HG03439 (cell line): ENCODE data around the gene MINK1.
"Not testable (repeated sequence)": the region's sequence is repeated elsewhere in the genome, so short reads cannot be mapped to it uniquely, and the experiment has no call there.

Experiments used
- ATAC-seq: cut with Tn5 transposase; IDR thresholded peaks from one replicate; pipeline ENCODE4 v1.9.1; 2021; ENCODE audit warnings: mild to moderate bottlenecking, moderate library complexity; ENCODE audit not compliant: unreplicated experiment

MINK1 gene

DNA sequence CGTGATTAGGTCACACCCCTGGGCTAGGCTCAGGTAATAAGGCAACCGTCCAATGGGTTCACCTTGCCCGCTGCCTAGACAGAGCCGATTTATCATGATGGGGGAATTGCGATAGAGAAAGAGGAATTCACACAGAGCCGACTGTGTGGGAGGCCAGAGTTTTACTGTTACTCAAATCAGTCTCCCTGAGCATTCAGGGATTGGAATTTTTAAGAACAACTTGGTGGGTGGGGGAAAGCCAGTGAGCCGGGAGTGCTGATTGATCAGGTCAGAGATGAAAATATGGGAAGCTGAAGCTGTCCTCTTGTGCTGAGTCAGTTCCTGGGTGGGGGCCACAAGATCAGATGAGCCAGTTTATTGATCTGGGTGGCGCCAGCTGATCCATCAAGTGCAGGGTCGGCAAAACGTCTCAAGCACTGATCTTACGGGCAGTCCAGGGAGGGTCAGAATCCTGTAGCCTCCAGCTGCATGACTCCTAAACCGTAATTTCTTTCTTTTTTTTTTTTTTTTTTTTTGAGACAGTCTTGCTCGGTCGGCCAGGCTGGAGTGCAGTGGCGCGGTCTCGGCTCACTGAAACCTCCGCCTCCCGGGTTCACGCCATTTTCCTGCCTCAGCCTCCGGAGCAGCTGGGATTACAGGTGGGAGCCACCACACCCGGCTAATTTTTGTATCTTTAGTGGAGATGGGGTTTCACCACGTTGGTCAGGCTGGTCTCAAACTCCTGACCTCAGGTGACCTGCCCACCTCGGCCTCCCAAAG lies 93.6 kb downstream of the MINK1 start:
- ATAC-seq: not testable (repeated sequence)

DNA sequence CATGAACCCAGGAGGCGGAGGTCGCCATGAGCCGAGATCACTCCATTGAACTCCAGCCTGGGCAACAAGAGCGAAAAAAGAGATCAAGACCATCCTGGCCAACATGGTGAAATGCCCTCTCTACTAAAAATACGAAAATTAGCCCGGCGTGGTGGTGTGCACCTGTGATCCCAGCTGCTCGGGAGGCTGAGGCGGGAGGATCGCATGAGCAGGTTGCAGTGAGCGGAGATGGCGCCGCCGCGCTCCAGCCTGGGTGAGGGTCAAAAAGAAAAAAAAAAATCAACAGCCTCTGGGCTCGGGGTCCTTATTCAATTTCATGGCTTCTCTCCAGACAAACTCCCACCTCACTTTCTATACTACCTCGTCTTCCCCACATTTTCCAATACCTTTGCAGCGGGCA lies 95.7 kb downstream of the MINK1 start:
- ATAC-seq: no peak

GRCh38 chr17:4931963-4932362 lies 98.8 kb downstream of the MINK1 start, which contains the start of gene GP1BA:
Gene GP1BA, plus strand, starts transcription at chr17:4932277. Its CDS starts 328 bp downstream, at chr17:4932605.
- ATAC-seq: no peak

DNA sequence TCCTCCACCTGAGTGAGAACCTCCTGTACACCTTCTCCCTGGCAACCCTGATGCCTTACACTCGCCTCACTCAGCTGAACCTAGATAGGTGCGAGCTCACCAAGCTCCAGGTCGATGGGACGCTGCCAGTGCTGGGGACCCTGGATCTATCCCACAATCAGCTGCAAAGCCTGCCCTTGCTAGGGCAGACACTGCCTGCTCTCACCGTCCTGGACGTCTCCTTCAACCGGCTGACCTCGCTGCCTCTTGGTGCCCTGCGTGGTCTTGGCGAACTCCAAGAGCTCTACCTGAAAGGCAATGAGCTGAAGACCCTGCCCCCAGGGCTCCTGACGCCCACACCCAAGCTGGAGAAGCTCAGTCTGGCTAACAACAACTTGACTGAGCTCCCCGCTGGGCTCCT lies 99.6 kb downstream of the MINK1 start:
- no peak for ATAC-seq

- ATAC-seq: no peak
Measured at GRCh38 chr17:4933646-4934045, 100.5 kb downstream of the MINK1 start.

- ATAC-seq: no peak
Measured at GRCh38 chr17:4934173-4934979, 101.2 kb downstream of the MINK1 start.

GRCh38 chr17:4935650-4936049 lies 102.5 kb downstream of the MINK1 start:
- no peak for ATAC-seq

- no peak for ATAC-seq
Measured at GRCh38 chr17:4936436-4936835, 103.3 kb downstream of the MINK1 start.

GRCh38 chr17:4937553-4937952 lies 104.4 kb downstream of the MINK1 start:
- ATAC-seq: no peak

DNA sequence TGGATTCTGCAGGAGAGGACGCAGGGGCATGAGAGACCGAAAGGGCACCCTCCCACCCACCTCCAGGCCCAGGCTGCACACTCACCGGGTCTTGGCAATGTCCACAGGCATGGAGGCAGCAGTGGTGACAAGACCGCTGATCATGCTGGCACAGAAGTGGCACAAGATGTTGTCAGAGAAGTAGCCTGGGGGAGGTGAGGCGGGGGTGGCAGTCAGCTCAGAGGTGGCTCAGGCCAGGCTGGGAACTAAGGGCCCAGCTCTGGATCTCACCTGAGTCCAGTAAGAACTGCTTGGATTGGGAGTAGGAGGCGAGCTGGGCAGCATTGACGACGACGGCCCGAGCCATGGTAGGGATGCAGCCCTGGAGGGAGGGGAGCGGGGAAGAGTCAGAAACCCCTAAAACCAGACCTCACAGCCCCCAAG lies 104.9 kb downstream of the MINK1 start:
- no peak for ATAC-seq

- peak; percentile 1 for ATAC-seq
Measured at GRCh38 chr17:4938688-4939545, 105.8 kb downstream of the MINK1 start.

DNA sequence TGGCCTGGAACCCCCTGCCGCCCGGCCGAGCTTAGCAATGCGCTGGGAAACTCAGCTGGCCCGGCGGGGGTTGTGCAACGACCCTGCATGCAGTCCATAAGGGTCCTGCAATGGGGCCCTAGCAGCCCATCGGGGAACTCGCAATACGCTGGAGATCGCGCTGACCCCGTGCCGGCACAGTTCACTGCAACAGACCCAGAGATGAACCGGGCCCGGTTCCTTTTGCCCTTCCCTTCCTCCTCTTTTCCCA lies 106.3 kb downstream of the MINK1 start:
- no peak for ATAC-seq

- ATAC-seq: peak; percentile 74
Measured at GRCh38 chr17:4939796-4940554, 106.8 kb downstream of the MINK1 start, which contains the start of the genes RNF167 and SLC25A11. Gene RNF167, plus strand, starts transcription at chr17:4940268. Its CDS starts 642 bp downstream, at chr17:4940910. Gene SLC25A11, minus strand, starts transcription at chr17:4940046. Its CDS starts 136 bp downstream, at chr17:4939910.

DNA sequence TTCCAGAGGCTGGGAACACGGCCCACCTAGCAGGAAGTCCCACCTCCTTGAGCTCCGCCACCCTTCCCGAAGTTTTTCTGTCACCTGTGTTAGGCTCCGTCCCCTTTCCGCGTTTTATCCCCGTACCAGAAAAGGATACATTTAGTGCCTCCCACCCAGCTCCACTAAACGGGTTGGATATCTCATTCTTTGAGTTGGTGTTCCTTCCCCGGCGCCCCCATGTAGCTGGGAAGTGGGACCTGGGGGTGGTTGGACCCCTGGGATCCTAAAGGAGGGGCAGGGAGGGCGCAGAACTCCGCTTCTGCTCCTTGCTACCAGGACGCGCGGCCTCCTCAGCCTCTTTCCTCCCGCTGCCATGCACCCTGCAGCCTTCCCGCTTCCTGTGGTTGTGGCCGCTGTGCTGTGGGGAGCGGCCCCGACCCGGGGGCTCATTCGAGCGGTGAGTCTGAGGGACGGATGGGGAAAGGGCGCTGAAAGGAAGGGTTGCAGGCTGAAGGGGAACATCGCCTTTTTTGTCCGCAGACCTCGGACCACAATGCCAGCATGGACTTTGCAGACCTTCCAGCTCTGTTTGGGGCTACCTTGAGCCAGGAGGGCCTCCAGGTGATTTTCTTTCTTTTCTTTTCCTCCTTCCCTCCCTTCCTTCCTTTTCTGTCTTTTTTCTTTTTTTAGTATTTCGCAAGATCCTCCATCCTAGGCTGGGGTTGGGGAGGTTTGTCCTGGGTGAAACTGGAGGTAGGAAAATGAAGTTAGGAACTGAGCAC lies 107.6 kb downstream of the MINK1 start:
- ATAC-seq: no peak

DNA sequence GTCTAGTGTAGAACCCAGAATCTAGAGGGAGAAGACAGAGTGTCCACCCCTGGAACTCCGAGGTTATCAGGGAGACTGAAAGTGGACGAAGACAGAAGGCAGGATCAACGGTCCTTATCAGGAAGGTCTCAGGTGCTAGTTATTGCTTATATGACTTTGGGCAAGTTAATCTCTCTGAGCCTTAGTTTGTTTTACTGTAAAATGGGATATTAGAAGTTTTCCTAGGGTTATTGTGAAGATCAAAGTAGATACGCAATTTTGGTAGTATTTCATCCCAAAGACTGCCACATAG lies 108.1 kb downstream of the MINK1 start:
- ATAC-seq: no peak

GRCh38 chr17:4942760-4943508 lies 109.8 kb downstream of the MINK1 start:
- ATAC-seq: no peak

GRCh38 chr17:4944163-4944553 lies 111.0 kb downstream of the MINK1 start:
- no peak for ATAC-seq

GRCh38 chr17:4944554-4945175 lies 111.5 kb downstream of the MINK1 start:
- ATAC-seq: no peak
